Osteoblast (primary cell): ENCODE results near the gene SCN8A. TPM values are rescaled to one million over a fixed set of nuclear protein-coding genes. Genes with fewer than 3 reads are reported as not detected.

Experiments used
- DNase-seq: peaks from one replicate; pipeline ENCODE4 v3.0.0; 2011; ENCODE audit warnings: low spot score, mixed read lengths; ENCODE audit not compliant: insufficient read length; ENCODE audit errors: missing footprints
- H2AFZ ChIP-seq: 2 replicates; pipeline ENCODE4 v1.6.0; 2011; ENCODE audit warnings: mild to moderate bottlenecking, low read length
- H3K27ac ChIP-seq: 2 replicates; pipeline ENCODE4 v1.5.1; 2011; ENCODE audit warnings: mild to moderate bottlenecking, low read depth, low read length, moderate library complexity
- H3K27me3 ChIP-seq: 2 replicates; pipeline ENCODE4 v1.6.0; 2012; ENCODE audit warnings: mild to moderate bottlenecking, control low read depth, inconsistent platforms, low read length, moderate library complexity; ENCODE audit not compliant: insufficient read depth
- H3K36me3 ChIP-seq: 2 replicates; pipeline ENCODE4 v1.5.1; 2011; ENCODE audit warnings: mild to moderate bottlenecking, low read length, control low read depth, moderate library complexity; ENCODE audit not compliant: insufficient read depth
- H3K4me1 ChIP-seq: 2 replicates; pipeline ENCODE4 v1.5.1; 2011; ENCODE audit warnings: mild to moderate bottlenecking, low read length, control low read depth, moderate library complexity; ENCODE audit not compliant: insufficient read depth
- H3K4me2 ChIP-seq: 2 replicates; pipeline ENCODE4 v1.6.0; 2011; ENCODE audit warnings: mild to moderate bottlenecking, low read length; ENCODE audit not compliant: insufficient read depth
- H3K4me3 ChIP-seq: fragments of 200-600 bp; sonication (generic); 3 replicates; pipeline ENCODE4 v1.5.1; 2012; ENCODE audit warnings: mild to moderate bottlenecking, low read length, inconsistent platforms; ENCODE audit not compliant: insufficient read depth
- H3K79me2 ChIP-seq: 2 replicates; pipeline ENCODE4 v1.6.0; 2012; ENCODE audit warnings: mild to moderate bottlenecking, low read length, control low read depth, inconsistent platforms; ENCODE audit not compliant: insufficient read depth
- H3K9me3 ChIP-seq: 2 replicates; pipeline ENCODE4 v1.5.1; 2011; ENCODE audit warnings: low read depth, low read length, control low read depth
- H4K20me1 ChIP-seq: 2 replicates; pipeline ENCODE4 v1.6.0; 2012; ENCODE audit warnings: mild to moderate bottlenecking, low read length, control low read depth; ENCODE audit not compliant: insufficient read depth
- CTCF ChIP-seq: IDR thresholded peaks from 2 replicates; pipeline ENCODE4 v1.5.1; 2011; ENCODE audit warnings: mild to moderate bottlenecking, low read depth, low read length, moderate library complexity; ENCODE audit errors: extremely low read depth
- total RNA-seq: library from RNA; depleted of rRNA; stranded (reverse); fragments of >200 nt; gene quantifications from 2 replicates; pipeline ENCODE4 v1.2.3, GENCODE V29; 2012

Gene SCN8A
- total RNA-seq, 1 donor = 26.4 TPM

GRCh38 chr12:51850965-51851299 lies 259.9 kb downstream of the SCN8A start:
- no peak overlapping the region for H2AFZ ChIP-seq
- H3K27me3 ChIP-seq = peaks cover 33% of the 10 kb centered on the region
- H3K4me1 ChIP-seq = peaks cover 6% of the 10 kb centered on the region
- no peaks in the 10 kb centered on the region for H3K9me3 ChIP-seq
- H3K79me2 ChIP-seq = no peaks in the 10 kb centered on the region
- no peak for TF ChIP-seq CTCF
- H3K27ac ChIP-seq = no peak overlapping the region
- H3K4me2 ChIP-seq = no peak overlapping the region
- H4K20me1 ChIP-seq = no peaks in the 10 kb centered on the region
- H3K36me3 ChIP-seq = no peaks in the 10 kb centered on the region
- peak; percentile 85 for DNase-seq
- no peak overlapping the region for H3K4me3 ChIP-seq

GRCh38 chr12:51851413-51852124 lies 260.5 kb downstream of the SCN8A start:
- H3K79me2 ChIP-seq = no peaks in the 10 kb centered on the region
- H3K36me3 ChIP-seq = no peaks in the 10 kb centered on the region
- H3K4me2 ChIP-seq = no peak overlapping the region
- no peaks in the 10 kb centered on the region for H4K20me1 ChIP-seq
- peaks cover 27% of the 10 kb centered on the region for H3K27me3 ChIP-seq
- peaks cover 11% of the 10 kb centered on the region for H3K4me1 ChIP-seq
- H3K4me3 ChIP-seq = no peak overlapping the region
- no peaks in the 10 kb centered on the region for H3K9me3 ChIP-seq
- no peak for TF ChIP-seq CTCF
- H3K27ac ChIP-seq = no peak overlapping the region
- H2AFZ ChIP-seq = no peak overlapping the region
- peak; percentile 86 for DNase-seq

GRCh38 chr12:51852404-51853137 lies 261.5 kb downstream of the SCN8A start:
- no peak for TF ChIP-seq CTCF
- H3K4me2 ChIP-seq = no peak overlapping the region
- peak; percentile 73 for DNase-seq
- no peaks in the 10 kb centered on the region for H4K20me1 ChIP-seq
- no peak overlapping the region for H3K27ac ChIP-seq
- H3K4me1 ChIP-seq = peaks cover 9% of the 10 kb centered on the region
- no peak overlapping the region for H2AFZ ChIP-seq
- no peaks in the 10 kb centered on the region for H3K36me3 ChIP-seq
- H3K79me2 ChIP-seq = no peaks in the 10 kb centered on the region
- H3K9me3 ChIP-seq = no peaks in the 10 kb centered on the region
- H3K4me3 ChIP-seq = no peak overlapping the region
- peaks cover 19% of the 10 kb centered on the region for H3K27me3 ChIP-seq
